ENCODE measurements around the gene LRFN2.

DNA sequence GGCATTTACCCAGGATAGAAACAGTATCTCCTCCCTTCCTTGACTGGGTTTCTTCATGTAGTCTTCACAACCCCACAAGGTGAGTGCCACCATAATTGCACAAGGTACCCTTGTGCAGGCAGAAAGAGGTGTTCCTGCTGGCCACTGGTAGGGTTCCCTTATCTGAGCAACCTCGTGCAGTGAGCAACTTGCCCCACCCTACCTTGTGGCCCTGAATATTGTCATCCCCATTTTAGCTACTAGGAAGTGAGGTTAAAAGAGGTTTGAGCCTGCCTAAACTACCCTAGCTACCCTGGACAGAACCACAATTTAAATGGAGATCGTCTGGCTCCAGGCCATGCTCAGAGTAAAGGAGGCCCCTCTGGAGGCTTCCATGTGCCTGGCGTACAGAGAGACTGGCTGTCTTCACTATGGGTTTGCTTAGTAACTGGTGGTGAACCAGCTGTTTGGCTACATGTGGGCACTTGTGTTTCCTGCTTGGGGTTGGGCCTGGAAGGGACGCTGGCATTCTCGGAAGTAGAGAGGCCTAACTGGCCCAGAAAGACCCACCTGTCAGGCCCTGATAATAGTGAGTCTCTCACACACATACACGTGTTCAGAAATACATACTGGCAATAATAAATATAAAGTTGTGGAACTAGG is 148.8 kb downstream of the LRFN2 start:
- TF ChIP-seq EZH2 (IDR thresholded peaks at IDR 0.05; ENCODE audit: low read depth, unreplicated experiment) = no peak
- TF ChIP-seq CTCF (conservative IDR thresholded peaks at IDR 0.05; ENCODE audit: low read depth in 2 of 2) = no peak
- TF ChIP-seq JUNB (IDR thresholded peaks at IDR 0.05; ENCODE audit: unreplicated experiment) = no peak
- TF ChIP-seq POLR2AphosphoS5 (IDR thresholded peaks at IDR 0.05; ENCODE audit: low read depth) = no peak
- TF ChIP-seq REST (IDR thresholded peaks at IDR 0.05; ENCODE audit: unreplicated experiment) = no peak

Data from GM23338 (cell line).